ENCODE measurements around the gene ADORA1.

ADORA1 gene

GRCh38 chr1:203143641-203144040 is 16.1 kb downstream of the ADORA1 start:
- no peak for DNase-seq

GRCh38 chr1:203144661-203145060 is 17.1 kb downstream of the ADORA1 start:
- no peak for DNase-seq

GRCh38 chr1:203145321-203146041 is 18.0 kb downstream of the ADORA1 start:
- DNase-seq, result no peak

GRCh38 chr1:203146042-203146369 is 18.5 kb downstream of the ADORA1 start:
- DNase-seq, result no peak

DNA sequence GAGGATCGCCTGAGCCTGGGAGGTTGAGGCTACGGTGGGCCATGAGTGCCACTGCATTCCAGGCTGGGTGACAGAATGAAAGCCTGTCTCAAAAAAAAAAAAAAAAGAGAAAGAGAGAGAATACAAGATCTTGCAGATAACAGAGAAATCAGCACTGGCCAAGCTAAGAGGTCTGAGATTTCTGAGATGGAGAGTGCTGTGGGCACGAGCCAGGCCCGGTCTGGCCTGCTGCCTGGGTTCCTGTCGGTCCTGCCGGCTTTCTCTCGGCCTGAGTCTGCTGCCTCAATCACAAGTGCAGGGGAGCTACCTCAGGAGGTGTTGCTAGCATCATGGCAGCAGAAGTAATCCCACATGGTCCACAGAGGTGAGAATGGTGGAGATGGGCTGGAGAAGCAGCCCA is 19.0 kb downstream of the ADORA1 start:
- DNase-seq, result no peak

DNA sequence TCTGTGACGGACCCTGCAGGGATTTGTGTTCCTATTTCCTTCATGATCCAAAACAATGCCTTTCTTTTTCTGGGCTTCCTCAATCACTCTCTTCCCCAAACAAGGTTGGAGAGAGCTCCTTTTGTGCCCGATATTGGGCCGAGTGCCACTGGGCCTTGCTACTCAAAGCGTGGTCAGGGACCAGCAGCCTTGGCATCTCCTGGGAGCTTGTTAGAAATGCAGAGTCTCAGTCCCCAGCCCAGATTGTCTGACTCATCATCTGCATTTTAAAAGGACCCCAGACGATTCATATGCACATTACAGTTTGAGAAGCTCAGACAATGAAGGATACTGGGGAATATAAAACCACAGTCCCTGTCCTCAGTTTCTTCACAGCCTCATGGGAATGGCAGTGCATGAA is 19.9 kb downstream of the ADORA1 start:
- no peak for DNase-seq

DNA sequence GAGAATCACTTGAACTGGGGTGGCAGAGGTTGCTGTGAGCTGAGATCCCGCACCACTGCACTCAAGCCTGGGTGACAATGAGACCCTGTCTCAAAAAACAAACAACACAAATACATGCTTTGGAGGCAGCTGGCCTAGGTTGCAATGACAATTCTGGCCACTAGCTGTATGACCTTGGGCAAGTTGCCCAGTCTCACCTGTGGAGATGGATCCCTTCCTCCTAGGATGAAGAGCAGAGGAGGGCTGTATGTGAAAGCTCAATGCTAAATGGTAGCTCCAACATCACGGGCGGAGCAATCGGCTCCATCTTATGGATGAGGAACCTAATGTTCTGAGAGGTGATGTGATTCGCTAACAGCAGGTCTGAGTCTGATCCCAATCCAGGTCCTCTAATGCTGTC is 20.6 kb downstream of the ADORA1 start:
- DNase-seq, result no peak

DNA sequence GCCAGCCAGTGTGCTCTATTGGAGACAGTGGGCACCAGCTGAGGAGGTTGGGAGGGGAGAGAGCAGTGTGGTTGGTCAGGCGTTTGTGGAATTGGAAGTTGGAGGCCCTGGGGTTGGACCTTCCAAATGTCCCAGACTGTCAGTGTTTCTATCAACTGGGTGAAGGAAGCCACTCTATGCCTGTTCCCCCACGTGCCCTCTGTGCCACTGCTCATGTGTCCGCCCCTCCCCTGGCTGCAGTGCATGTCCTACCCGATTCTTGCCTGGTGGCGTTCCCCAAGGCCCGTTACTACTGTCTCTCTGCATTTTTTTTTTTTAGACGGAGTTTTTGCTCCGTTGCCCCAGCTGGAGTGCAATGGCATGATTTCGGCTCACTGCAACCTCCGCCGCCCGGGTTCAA is 21.1 kb downstream of the ADORA1 start:
- DNase-seq, result no peak

DNA sequence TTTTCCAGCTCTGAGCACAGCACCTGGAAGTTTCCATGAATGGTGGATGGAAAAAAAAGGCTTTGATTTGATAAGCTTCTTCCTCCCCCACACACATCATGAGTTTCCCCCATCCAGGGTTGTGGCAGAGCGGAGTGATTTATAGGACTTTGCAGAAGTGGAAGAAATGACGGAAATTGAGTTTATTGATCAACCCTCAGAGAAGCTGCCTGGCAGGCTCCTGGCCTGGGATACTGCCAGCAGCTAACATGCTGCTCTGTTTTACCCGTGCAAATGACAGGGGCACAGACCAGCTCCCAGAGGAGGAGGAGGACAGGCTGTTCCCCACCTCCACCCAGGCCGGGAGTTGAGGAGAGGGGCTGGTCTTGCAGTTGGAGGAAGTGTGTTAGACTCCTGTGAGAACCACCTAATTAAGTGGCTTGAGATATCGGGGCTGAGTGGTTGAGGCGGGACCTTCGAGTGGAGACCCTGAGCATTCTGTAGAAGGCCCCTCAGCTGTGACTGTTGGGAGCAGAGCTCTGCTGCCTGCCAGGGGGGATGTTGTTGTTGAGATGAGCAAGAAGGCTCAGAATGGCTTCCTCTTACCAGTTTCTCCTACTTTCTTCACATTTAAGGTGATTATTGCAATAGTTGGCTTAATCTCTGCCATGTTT is 21.8 kb downstream of the ADORA1 start:
- DNase-seq, result no peak

DNA sequence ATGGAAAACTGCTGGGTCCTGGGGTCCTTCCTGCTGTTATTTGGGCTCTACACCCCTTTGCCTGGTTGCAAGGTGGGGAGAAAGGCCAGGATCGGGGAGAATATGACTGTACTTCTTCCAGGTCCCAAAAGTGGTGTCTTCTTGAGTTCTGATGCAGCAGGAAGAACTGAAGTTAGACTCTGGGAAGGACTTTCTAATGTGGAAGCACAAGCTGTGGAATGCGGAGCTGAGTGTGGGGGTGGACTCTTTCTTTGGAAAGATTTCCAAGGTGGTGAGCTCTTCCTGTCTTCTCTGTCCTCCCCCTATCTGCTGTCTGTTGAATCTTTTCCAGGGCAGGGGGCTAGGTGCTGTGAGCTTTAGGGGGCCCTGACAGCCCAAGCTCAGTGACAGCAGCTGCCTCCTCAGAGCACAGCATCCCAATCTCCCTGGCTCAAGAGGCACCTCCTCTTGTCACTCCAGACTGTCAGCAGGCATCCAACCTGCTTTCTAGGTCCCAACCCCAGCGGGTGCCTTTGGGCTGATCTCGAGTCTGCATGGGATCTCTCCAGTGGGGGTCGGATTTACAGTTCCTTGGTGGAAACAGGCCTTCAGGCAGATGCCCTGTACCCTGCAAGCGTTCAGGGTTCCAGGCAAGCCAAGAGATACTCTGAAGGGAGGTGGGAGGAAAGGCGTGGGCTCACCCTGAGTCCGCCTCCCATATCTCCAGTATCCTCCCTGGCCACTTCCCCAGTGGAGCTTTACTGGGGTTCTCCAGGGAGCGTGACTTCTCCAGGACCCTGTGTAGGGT is 23.2 kb downstream of the ADORA1 start:
- DNase-seq, result no peak

- DNase-seq, result no peak
Observed at GRCh38 chr1:203151362-203152157, 24.0 kb downstream of the ADORA1 start.

DNA sequence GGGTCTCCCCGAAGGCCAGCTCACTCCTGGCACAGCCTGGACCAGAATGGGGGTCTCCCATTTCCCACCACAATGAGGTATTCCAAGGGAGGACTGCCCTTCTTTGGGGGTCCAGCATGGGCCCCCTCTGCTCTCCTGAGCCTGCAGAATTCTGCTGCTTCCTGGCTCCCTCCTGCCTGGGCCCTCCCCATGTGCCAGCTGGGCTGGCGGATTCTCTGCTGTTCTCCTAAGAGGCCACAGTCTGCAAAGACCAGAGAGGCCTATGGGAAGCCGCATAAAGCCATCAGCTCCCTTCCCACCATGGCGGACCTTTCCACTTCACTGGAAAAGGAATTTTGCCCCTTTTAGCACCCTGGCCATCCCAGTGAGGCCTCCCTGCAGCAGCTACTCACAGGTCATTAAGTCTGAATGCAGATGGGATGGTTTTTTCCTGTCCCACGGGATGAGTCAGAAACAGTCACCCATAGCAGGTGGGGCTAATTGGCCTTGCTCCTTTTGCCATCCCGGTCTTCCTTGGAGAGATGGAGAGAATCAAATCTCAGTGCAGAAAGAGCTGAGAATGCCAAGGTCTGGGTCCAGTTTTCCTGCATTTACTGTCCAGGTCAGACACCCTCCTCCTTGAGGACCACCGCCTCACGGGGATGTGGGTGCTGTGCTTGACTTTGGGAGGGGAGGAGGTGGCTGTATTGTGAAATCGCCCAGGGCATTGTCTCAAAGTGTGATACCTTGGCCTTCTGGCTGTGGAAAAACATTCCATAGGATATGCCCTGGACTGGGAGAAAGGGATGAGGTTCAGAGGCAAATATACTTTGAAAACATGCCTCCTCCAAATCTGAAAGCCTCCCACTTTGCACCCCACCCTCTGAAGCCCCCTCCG is 24.9 kb downstream of the ADORA1 start:
- DNase-seq, result no peak

- DNase-seq, result no peak
Observed at GRCh38 chr1:203153051-203153988, 25.8 kb downstream of the ADORA1 start.

DNA sequence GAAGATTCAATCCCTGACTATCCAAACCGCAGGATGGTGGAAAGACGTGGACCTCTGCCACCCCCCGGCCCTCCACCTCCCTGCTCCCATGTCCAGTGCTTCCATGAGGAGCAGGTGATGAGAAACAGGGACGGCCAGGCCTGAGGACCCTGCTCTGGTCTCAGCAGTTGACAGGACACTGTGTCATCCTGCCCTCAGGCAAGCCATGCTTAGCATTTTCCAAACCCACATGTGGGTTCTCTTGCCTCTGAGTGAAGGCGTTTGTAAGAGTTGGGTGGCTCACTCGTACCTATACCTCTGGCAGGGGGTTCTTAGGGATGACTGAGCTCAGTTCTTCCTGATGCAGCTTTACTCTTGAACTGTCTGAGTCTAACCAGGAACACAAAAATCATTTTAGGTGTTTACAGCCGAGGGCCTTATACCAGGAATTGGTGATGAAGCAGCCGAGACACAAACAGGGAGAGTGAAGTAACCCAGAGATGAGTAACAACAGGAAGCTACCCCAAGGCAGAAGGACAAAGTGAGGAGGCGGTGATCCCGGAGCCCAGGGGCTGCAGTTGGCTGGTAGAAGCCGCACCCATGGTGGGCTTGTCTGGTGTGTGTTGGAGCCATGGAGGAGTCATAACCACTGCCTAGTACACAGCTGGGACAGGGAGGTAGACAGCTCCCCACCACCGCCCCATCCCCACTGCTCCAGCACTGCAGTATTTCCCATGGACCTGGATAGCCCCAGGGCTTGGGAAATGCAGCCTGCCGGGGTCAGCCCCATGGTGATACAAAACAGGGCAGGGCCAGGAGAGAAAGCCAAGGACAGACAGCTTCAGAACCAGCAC is 26.7 kb downstream of the ADORA1 start:
- no peak for DNase-seq

DNA sequence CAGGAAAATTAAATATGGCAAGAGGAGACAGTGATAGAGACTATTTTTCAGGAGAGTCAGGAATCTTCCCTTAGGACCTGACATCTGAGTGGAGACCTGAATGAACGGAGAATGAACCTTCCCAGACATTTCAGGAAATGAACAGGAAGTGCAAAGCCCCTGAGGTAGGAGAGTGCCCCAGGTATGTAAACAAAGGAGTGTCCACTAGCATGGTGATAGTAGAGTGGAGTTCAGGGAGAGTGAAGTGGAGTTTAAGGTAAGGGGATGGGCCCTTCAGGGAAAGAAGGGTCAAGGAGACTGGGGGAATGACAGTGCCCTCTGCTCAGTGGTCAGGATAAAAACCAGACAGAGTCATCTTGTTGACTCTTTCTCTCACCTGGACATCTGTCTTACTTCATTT is 28.8 kb downstream of the ADORA1 start:
- no peak for DNase-seq

DNA sequence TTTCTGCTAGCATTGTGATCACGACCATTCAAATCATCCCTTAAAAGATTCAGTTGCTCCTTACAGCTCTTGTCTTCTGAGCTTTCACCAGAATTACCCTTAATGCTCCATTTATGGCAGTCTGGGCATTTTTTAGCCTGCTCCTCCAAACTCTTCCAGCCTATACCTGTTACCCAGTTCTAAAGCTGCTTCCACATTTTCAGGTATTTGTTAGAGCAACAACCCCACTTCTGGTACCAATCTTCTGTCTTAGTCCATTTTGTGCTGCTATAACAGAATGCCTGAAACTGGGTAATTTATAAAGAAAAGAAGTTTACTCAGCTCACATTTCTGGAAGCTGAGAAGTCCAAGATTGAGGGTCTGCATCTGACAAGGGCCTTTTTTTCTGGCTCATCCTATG is 30.9 kb downstream of the ADORA1 start:
- DNase-seq, result no peak

- DNase-seq, result no peak
Observed at GRCh38 chr1:203158960-203159665, 31.6 kb downstream of the ADORA1 start.

- DNase-seq, result no peak
Observed at GRCh38 chr1:203159844-203160243, 32.3 kb downstream of the ADORA1 start.

- no peak for DNase-seq
Observed at GRCh38 chr1:203161175-203161574, 33.6 kb downstream of the ADORA1 start.

DNA sequence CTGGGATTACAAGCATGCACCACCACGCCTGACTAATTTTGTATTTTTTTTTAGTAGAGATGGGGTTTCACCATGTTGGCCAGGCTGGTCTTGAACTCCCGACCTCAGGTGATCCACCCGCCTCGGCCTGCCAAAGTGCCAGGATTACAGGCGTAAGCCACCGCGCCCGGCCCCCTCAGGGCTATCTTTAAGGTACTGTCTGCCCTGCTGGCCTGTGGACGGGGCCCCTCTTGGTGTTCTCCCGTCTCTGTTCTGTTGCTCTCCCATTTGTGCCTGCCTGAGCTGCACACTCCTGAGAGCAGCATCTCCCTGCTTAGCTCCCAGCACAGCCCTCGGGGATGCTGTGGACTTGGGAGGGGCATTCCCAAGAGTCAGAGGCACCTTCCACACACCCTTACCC is 34.2 kb downstream of the ADORA1 start:
- no peak for DNase-seq

Measured in NCI-H774 (cell line).